Stimulated activated CD4-positive, alpha-beta T cell treated with anti-CD3 and anti-CD28 coated beads, TNF-alpha, amount 100 ng/mL, for 48 hours (primary cell): Measurements from ENCODE around the gene LBHD1.
"Not testable (repeated sequence)": the region's sequence is repeated elsewhere in the genome, so short reads cannot be mapped to it uniquely, and the experiment has no call there.

Experiments
- DNase-seq, 3 donors: peaks; one replicate each; pipeline ENCODE4 v3.0.0-alpha.2; 2020; ENCODE audit warnings: low read depth in 3 of 3

The LBHD1 gene

GRCh38 chr11:62621027-62621566 is 51.0 kb downstream of the LBHD1 start:
- no peak for DNase-seq

- not testable (repeated sequence) for DNase-seq
These were observed 55.1 kb downstream of the LBHD1 start for GRCh38 chr11:62616957-62617356.

DNA sequence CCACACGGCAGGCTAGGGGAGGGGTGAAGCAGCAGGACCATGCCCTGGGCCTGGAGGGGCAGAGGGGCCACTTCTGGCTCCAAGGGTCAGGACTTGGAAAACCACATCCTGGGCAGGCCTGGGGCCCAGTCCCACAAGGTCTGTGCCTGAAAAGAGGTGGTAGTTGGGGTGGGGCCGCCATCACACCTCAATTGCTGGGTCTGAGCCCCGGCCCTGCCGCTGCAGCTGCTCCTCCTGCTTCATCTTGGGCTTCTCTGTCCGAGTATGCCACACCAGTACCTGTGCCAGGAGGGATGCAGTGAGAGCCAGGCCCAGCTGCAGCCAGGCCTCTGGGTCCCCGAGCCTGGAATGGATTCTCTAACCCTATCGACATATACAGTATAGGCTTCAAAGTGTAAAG is 56.5 kb downstream of the LBHD1 start:
- no peak for DNase-seq

DNA sequence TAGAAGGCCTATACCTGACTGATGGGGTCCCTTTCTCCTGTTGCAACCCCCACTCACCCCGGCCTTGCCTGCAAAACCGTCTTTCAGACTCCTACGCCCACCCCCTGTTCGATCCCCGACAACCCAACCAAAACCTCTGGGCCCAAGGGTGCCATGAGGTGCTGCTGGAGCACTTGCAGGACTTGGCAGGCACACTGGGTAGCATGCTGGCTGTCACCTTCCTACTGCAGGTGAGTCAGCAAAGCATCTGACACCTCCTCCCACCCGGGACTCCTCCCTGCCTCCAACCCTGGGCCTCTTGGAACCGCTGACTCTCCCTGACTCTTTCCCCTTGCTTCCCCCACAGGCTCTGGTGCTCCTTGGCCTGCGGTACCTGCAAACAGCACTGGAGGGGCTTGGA is 57.8 kb downstream of the LBHD1 start:
- peak; percentile 39 to 46 (median 44) for DNase-seq

- DNase-seq: no peak
These were observed 58.7 kb downstream of the LBHD1 start for GRCh38 chr11:62613291-62613778.
